ENCODE data around the gene SLC43A2. TPM values are rescaled to one million over a fixed set of nuclear protein-coding genes. Genes with fewer than 3 reads are reported as not detected.

Gene SLC43A2
- total and polyA plus RNA-seq, 4 donors, result 0.63 to 7.9 (median 4.7) TPM

DNA sequence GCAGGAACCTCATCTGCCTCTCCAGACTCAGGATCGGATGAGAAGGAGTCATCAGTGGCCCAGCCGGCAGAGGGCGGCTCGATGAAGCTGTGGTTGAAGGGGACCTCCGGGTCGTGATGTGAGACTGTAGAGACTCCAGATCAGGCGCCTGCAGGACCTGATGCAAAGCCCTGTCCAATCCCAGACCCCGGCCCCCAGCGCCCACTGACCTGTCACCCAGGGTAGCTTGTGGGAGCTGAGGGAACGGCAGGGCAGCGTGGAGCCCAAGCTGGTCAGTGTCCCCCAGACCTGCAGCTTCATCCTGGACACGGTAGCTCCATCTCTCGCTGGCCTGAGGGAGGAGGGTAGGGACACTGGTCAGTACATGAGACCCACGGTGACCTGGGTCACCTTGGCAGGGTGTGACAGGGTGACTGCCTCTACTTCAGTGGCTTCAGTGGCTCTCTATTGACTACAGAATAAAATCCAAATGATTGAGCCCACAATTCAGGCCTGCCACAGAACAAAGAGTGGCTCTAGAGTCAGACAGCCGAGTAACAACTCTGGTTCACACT, 8.2 kb upstream of the SLC43A2 start:
- no peaks in the 10 kb centered on the region for H3K9me3 ChIP-seq (ENCODE audit: control insufficient read depth in 4 of 4, low read length in 3 of 4)
- H3K9ac ChIP-seq (ENCODE audit: low read depth in 1 of 2, low read length in 2 of 2), result no peak overlapping the region
- WGBS, result 89% methylated on average over 15 of the region's 15 CpGs

GRCh38 chr17:1635675-1636465, 7.2 kb upstream of the SLC43A2 start:
- H3K27me3 ChIP-seq (ENCODE audit: control insufficient read depth in 4 of 4, insufficient read depth in 4 of 4, low read length in 3 of 4), result no peaks in the 10 kb centered on the region
- no peaks in the 10 kb centered on the region for H3K4me1 ChIP-seq (ENCODE audit: control insufficient read depth in 4 of 4, insufficient read depth in 4 of 4, low read length in 3 of 4)
- no peak overlapping the region for H3K9ac ChIP-seq (ENCODE audit: low read depth in 1 of 2, low read length in 2 of 2)
- peaks cover 6 to 20% (median 13%) of the 10 kb centered on the region in 4 donors for H3K36me3 ChIP-seq (ENCODE audit: control insufficient read depth in 4 of 4, insufficient read depth in 3 of 4, low read depth in 1 of 4, low read length in 3 of 4)
- no peak overlapping the region for H3K4me3 ChIP-seq (ENCODE audit: low read depth in 1 of 3, low read length in 3 of 3)
- no peaks in the 10 kb centered on the region for H3K9me3 ChIP-seq (ENCODE audit: control insufficient read depth in 4 of 4, low read length in 3 of 4)
- no peak for DNase-seq (ENCODE audit: low spot score)
- WGBS, result 87% methylated on average over 10 of the region's 10 CpGs
- H3K27ac ChIP-seq (ENCODE audit: low read depth in 1 of 2, low read length in 2 of 2), result no peak overlapping the region
- TF ChIP-seq TAF1 (conservative IDR thresholded peaks at IDR 0.05) (no peak), EGR1 (IDR thresholded peaks at IDR 0.05; ENCODE audit: low read depth in 2 of 2) (no peak), NR2F2 (IDR thresholded peaks at IDR 0.05) (no peak), GABPA (IDR thresholded peaks at IDR 0.05 in 1 of 2, conservative IDR thresholded peaks at IDR 0.05 in 1 of 2) (no peak), YY1 (IDR thresholded peaks at IDR 0.05) (no peak)
- TF ChIP-seq, protein P1, sequence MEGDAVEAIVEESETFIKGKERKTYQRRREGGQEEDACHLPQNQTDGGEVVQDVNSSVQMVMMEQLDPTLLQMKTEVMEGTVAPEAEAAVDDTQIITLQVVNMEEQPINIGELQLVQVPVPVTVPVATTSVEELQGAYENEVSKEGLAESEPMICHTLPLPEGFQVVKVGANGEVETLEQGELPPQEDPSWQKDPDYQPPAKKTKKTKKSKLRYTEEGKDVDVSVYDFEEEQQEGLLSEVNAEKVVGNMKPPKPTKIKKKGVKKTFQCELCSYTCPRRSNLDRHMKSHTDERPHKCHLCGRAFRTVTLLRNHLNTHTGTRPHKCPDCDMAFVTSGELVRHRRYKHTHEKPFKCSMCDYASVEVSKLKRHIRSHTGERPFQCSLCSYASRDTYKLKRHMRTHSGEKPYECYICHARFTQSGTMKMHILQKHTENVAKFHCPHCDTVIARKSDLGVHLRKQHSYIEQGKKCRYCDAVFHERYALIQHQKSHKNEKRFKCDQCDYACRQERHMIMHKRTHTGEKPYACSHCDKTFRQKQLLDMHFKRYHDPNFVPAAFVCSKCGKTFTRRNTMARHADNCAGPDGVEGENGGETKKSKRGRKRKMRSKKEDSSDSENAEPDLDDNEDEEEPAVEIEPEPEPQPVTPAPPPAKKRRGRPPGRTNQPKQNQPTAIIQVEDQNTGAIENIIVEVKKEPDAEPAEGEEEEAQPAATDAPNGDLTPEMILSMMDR (IDR thresholded peaks at IDR 0.05; ENCODE audit: low read depth, low read length, missing input control), result no peak
- TF ChIP-seq, protein P2, sequence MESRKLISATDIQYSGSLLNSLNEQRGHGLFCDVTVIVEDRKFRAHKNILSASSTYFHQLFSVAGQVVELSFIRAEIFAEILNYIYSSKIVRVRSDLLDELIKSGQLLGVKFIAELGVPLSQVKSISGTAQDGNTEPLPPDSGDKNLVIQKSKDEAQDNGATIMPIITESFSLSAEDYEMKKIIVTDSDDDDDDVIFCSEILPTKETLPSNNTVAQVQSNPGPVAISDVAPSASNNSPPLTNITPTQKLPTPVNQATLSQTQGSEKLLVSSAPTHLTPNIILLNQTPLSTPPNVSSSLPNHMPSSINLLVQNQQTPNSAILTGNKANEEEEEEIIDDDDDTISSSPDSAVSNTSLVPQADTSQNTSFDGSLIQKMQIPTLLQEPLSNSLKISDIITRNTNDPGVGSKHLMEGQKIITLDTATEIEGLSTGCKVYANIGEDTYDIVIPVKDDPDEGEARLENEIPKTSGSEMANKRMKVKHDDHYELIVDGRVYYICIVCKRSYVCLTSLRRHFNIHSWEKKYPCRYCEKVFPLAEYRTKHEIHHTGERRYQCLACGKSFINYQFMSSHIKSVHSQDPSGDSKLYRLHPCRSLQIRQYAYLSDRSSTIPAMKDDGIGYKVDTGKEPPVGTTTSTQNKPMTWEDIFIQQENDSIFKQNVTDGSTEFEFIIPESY (IDR thresholded peaks at IDR 0.05), result no peak

More for the DNA sequence above, 8.2 kb upstream of the SLC43A2 start:
- Histone ChIP-seq H3K4me1 (ENCODE audit: control insufficient read depth in 4 of 4, insufficient read depth in 4 of 4, low read length in 3 of 4) (no peaks in the 10 kb centered on the region), H3K27ac (ENCODE audit: low read depth in 1 of 2, low read length in 2 of 2) (no peak overlapping the region), H3K27me3 (ENCODE audit: control insufficient read depth in 4 of 4, insufficient read depth in 4 of 4, low read length in 3 of 4) (no peaks in the 10 kb centered on the region), H3K4me3 (ENCODE audit: low read depth in 1 of 3, low read length in 3 of 3) (no peak overlapping the region), H3K36me3 (ENCODE audit: control insufficient read depth in 4 of 4, insufficient read depth in 3 of 4, low read depth in 1 of 4, low read length in 3 of 4) (peaks cover 6 to 20% (median 13%) of the 10 kb centered on the region in 4 donors)
- TF ChIP-seq SP1 (IDR thresholded peaks at IDR 0.05) (no peak), NR2F2 (IDR thresholded peaks at IDR 0.05) (no peak), REST (IDR thresholded peaks at IDR 0.05) (no peak), MAX (IDR thresholded peaks at IDR 0.05) (no peak), EGR1 (IDR thresholded peaks at IDR 0.05; ENCODE audit: low read depth in 2 of 2) (no peak), TAF1 (conservative IDR thresholded peaks at IDR 0.05) (no peak), ATF3 (IDR thresholded peaks at IDR 0.05) (no peak), HNF4G (IDR thresholded peaks at IDR 0.05) (no peak)
- TF ChIP-seq, protein P1 (IDR thresholded peaks at IDR 0.05; ENCODE audit: low read depth, low read length, missing input control), result no peak
- no peak for DNase-seq (ENCODE audit: low spot score)

All from liver (tissue), 9 donors.